Endothelial cell of umbilical vein (primary cell): Measurements from ENCODE around the gene STXBP5. TPM values are rescaled to one million over a fixed set of nuclear protein-coding genes. Genes with fewer than 3 reads are reported as not detected.

ENCODE experiments used
- BruUV-seq: library from RNA; stranded (reverse); fragments of 400-500 nt; replicated peaks from 2 replicates; lab custom pipeline; 2021; lab: Mats Ljungman, UMichigan
- CTCF ChIA-PET: fragments of 300-600, 350-600 bp; sonication (Branson Sonifier 250); formaldehyde crosslinking; loops from one replicate; lab custom pipeline; 2021; ENCODE audit warnings: antibody characterized with exemption, inconsistent platforms; lab: Charles Lee
- POLR2A ChIA-PET: fragments of 300-600, 350-600 bp; sonication (Branson Sonifier 250); formaldehyde crosslinking; loops from one replicate; lab custom pipeline; 2021; ENCODE audit warnings: antibody characterized with exemption, inconsistent platforms; lab: Charles Lee
- DNase-seq: peaks from one replicate; pipeline ENCODE4 v3.0.0-alpha.2; 2011; ENCODE audit warnings: low read depth, low spot score
- FAIRE-seq: peaks from 2 replicates; lab custom pipeline; 2011; peaks lifted over from hg19 to GRCh38; lab: Jason Lieb, UNC
- H2AFZ ChIP-seq: 2 replicates; pipeline ENCODE4 v1.6.0; 2012; ENCODE audit warnings: low read depth, low read length, control low read depth, inconsistent platforms
- H3K27ac ChIP-seq: 2 replicates; pipeline ENCODE4 v1.5.1; 2011; ENCODE audit warnings: low read depth, mild to moderate bottlenecking, control low read depth, low read length, moderate library complexity; ENCODE audit not compliant: insufficient read depth
- H3K27me3 ChIP-seq, 2 experiments: 2 replicates each; pipeline versions ENCODE4 v1.6.0 to v1.6.1; 2011; ENCODE audit warnings: low read length in 2 of 2, mixed read lengths in 1 of 2; ENCODE audit not compliant: control insufficient read depth in 2 of 2, insufficient read depth in 2 of 2
- H3K36me3 ChIP-seq, 2 experiments: 2 replicates in 1 of 2; 3 replicates in 1 of 2; pipeline ENCODE4 v1.5.1; 2011; ENCODE audit warnings: low read length in 2 of 2, mild to moderate bottlenecking in 1 of 2, moderate library complexity in 1 of 2; ENCODE audit not compliant: control insufficient read depth in 2 of 2, insufficient read depth in 2 of 2; ENCODE audit errors: extremely low read depth in 1 of 2
- H3K4me1 ChIP-seq: 3 replicates; pipeline ENCODE4 v1.5.1; 2011; ENCODE audit warnings: mild to moderate bottlenecking, low read length; ENCODE audit not compliant: control insufficient read depth, insufficient read depth; ENCODE audit errors: extremely low read depth
- H3K4me2 ChIP-seq: 2 replicates; pipeline ENCODE4 v1.6.1; 2011; ENCODE audit warnings: low read length, control low read depth, mixed read lengths; ENCODE audit not compliant: insufficient read depth
- H3K4me3 ChIP-seq, 3 experiments: fragments of 200-600 bp in 1 of 3; sonication (generic), shearing (Covaris generic) in 1 of 3; replicated peaks in 1 of 3; 2 replicates each; pipeline ENCODE4 v1.5.1; 2011 to 2016; ENCODE audit warnings: control low read depth in 3 of 3, low read length in 3 of 3, mild to moderate bottlenecking in 2 of 3, inconsistent platforms in 1 of 3, low read depth in 1 of 3, moderate library complexity in 1 of 3; ENCODE audit not compliant: insufficient read depth in 1 of 3
- H3K79me2 ChIP-seq: 2 replicates; pipeline ENCODE4 v1.6.0; 2012; ENCODE audit warnings: low read length, inconsistent platforms; ENCODE audit not compliant: control insufficient read depth, insufficient read depth
- H3K9ac ChIP-seq: replicated peaks from 2 replicates; pipeline ENCODE3; 2011; ENCODE audit warnings: low read length, control low read depth; ENCODE audit not compliant: insufficient read depth; ENCODE audit errors: extremely low read depth
- H3K9me1 ChIP-seq: replicated peaks from 3 replicates; pipeline ENCODE4 v1.6.0; 2011; ENCODE audit warnings: mild to moderate bottlenecking, low read length; ENCODE audit not compliant: control insufficient read depth, insufficient read depth; ENCODE audit errors: extremely low read depth
- H3K9me3 ChIP-seq: replicated peaks from 2 replicates; pipeline ENCODE4 v1.5.1; 2012; ENCODE audit warnings: low read length, inconsistent platforms; ENCODE audit not compliant: control insufficient read depth, insufficient read depth
- H4K20me1 ChIP-seq: replicated peaks from 2 replicates; pipeline ENCODE3; 2011; ENCODE audit warnings: mild to moderate bottlenecking, low read length; ENCODE audit not compliant: control insufficient read depth, insufficient read depth; ENCODE audit errors: extremely low read depth
- CTCF ChIP-seq, 2 donors: IDR thresholded peaks; 1 replicate in 1 of 2; 2 replicates in 1 of 2; pipeline ENCODE4 v1.5.1; 2011; ENCODE audit warnings: low read length in 2 of 2, mild to moderate bottlenecking in 2 of 2, moderate library complexity in 2 of 2, control low read depth in 1 of 2, inconsistent platforms in 1 of 2, low read depth in 1 of 2; ENCODE audit not compliant: insufficient read depth in 1 of 2; ENCODE audit errors: extremely low read depth in 1 of 2
- FOS ChIP-seq: IDR thresholded peaks from 2 replicates; pipeline ENCODE4 v1.6.1; 2011; ENCODE audit warnings: mild to moderate bottlenecking, low read length, moderate library complexity, borderline replicate concordance; ENCODE audit not compliant: insufficient read depth
- GATA2 ChIP-seq: IDR thresholded peaks from 2 replicates; pipeline ENCODE4 v1.7.0; 2011; ENCODE audit warnings: low read depth, mild to moderate bottlenecking, moderate library complexity, mixed read lengths, low read length; ENCODE audit not compliant: insufficient read length, insufficient read depth
- JUN ChIP-seq: IDR thresholded peaks from 2 replicates; pipeline ENCODE4 v1.6.1; 2011; ENCODE audit warnings: borderline replicate concordance, low read depth; ENCODE audit not compliant: insufficient read length, insufficient read depth
- MAX ChIP-seq: IDR thresholded peaks from 2 replicates; pipeline ENCODE4 v1.6.1; 2011; ENCODE audit not compliant: insufficient read depth, insufficient read length
- POLR2A ChIP-seq: IDR thresholded peaks from 2 replicates; pipeline ENCODE4 v1.6.1; 2012; ENCODE audit warnings: low read depth, mild to moderate bottlenecking, control low read depth, low read length
- POLR2AphosphoS5 ChIP-seq: IDR thresholded peaks from 2 replicates; pipeline ENCODE4 v1.6.1; 2012; ENCODE audit warnings: low read depth, mild to moderate bottlenecking, control low read depth, low read length, moderate library complexity; ENCODE audit not compliant: insufficient read depth
- dilution Hi-C: fragments of 300-500 bp; cut with MboI; formaldehyde crosslinking; loops from one replicate; pipeline ENCODE4 v1.15.0; 2019; ENCODE audit warnings: low sequenced_read_pairs; ENCODE audit not compliant: extremely low pct_ligation_motif_present
- intact Hi-C: fragments of 100-400 bp; cut with micrococcal nuclease; formaldehyde crosslinking; loops from one replicate; pipeline ENCODE4 v1.10.0; 2022
- polyA plus RNA-seq, 4 experiments: library from polyadenylated mRNA; depleted of rRNA in 3 of 4; stranded (reverse) in 3 of 4; unstranded in 1 of 4; fragments of >200 nt; gene quantifications; 2 replicates each; pipeline versions ENCODE4 v1.2.1 to v1.2.3, GENCODE V29; 2011 to 2012; ENCODE audit warnings: missing spikeins in 1 of 4
- total RNA-seq: library from RNA; stranded (reverse); gene quantifications from 2 replicates; pipeline ENCODE4 v1.2.3, GENCODE V29; 2021

STXBP5 gene
- total and polyA plus RNA-seq, 2 donors (not counting 3 experiments of a cell fraction or from before 2014, with no cell fraction given), result 7.1 to 21.8 TPM

- no TSS peak for BruUV-seq
- POLR2A ChIA-PET, result no interaction called here
- H3K9me1 ChIP-seq, result no peaks in the 10 kb centered on the region
- H3K9me3 ChIP-seq, result no peaks in the 10 kb centered on the region
- intact Hi-C loops, result no loop called here
- H3K27me3 ChIP-seq, result no peaks in the 10 kb centered on the region
- no peak overlapping the region for H3K27ac ChIP-seq
- CTCF ChIA-PET, result no interaction called here
- dilution Hi-C loops, result no loop called here
- no peaks in the 10 kb centered on the region for H3K4me1 ChIP-seq
- DNase-seq (no peak), FAIRE-seq (no peak)
- TF ChIP-seq POLR2A (no peak), GATA2 (no peak), CTCF (IDR thresholded peaks at IDR 0.05; ENCODE audit: extremely low read depth in 1 of 2, insufficient read depth in 1 of 2, low read depth in 1 of 2, low read length in 2 of 2) (no peak), MAX (no peak), JUN (no peak), POLR2AphosphoS5 (no peak), FOS (no peak)
- no peak overlapping the region for H3K4me2 ChIP-seq
- no peak overlapping the region for H3K9ac ChIP-seq
- no peaks in the 10 kb centered on the region for H4K20me1 ChIP-seq
- H3K79me2 ChIP-seq, result no peaks in the 10 kb centered on the region
- no peak overlapping the region for H2AFZ ChIP-seq
- H3K36me3 ChIP-seq, result no peaks in the 10 kb centered on the region
- H3K4me3 ChIP-seq, result no peak overlapping the region
Measured at GRCh38 chr6:147184379-147184778, 19.8 kb upstream of the STXBP5 start.
